HUES6 (cell line): ENCODE results near the gene CMPK1.
"Not testable (repeated sequence)": the region's sequence is repeated elsewhere in the genome, so short reads cannot be mapped to it uniquely, and the experiment has no call there.

Source experiments
- H3K27ac ChIP-seq: 2 replicates; pipeline ENCODE4 v1.7.0; 2013; ENCODE audit warnings: low read depth, mild to moderate bottlenecking, low read length, inconsistent platforms
- H3K27me3 ChIP-seq: 2 replicates; pipeline ENCODE4 v1.6.1; 2013; ENCODE audit warnings: low read length; ENCODE audit not compliant: control insufficient read depth, insufficient read depth
- H3K36me3 ChIP-seq: 2 replicates; pipeline ENCODE4 v1.6.1; 2013; ENCODE audit warnings: low read length; ENCODE audit not compliant: control insufficient read depth, insufficient read depth
- H3K4me1 ChIP-seq: 2 replicates; pipeline ENCODE4 v1.6.1; 2013; ENCODE audit warnings: low read length; ENCODE audit not compliant: control insufficient read depth, insufficient read depth
- H3K4me3 ChIP-seq: 2 replicates; pipeline ENCODE4 v1.5.1; 2013; ENCODE audit warnings: low read depth, low read length
- H3K9ac ChIP-seq: one replicate; pipeline ENCODE4 v1.6.1; 2013; ENCODE audit warnings: mild to moderate bottlenecking, low read length
- H3K9me3 ChIP-seq: 2 replicates; pipeline ENCODE4 v1.6.1; 2013; ENCODE audit warnings: low read depth, low read length; ENCODE audit not compliant: control insufficient read depth, insufficient read depth

CMPK1 gene

GRCh38 chr1:47333578-47333921, at the start of gene CMPK1:
CMPK1 (plus strand) TSS chr1:47333790; CDS start chr1:47333946, 156 bp downstream.
- H3K9ac ChIP-seq = peak within 1 kb of the TSS; percentile 74
- H3K27ac ChIP-seq = peak within 1 kb of the TSS; percentile 79

GRCh38 chr1:47288116-47288515, 45.5 kb upstream of the CMPK1 start:
- not testable (repeated sequence) for H3K27ac ChIP-seq, H3K27me3 ChIP-seq, H3K4me1 ChIP-seq, H3K9me3 ChIP-seq, H3K9ac ChIP-seq, H3K4me3 ChIP-seq
- peaks cover 85% of the 10 kb centered on the region for H3K36me3 ChIP-seq

More at GRCh38 chr1:47333578-47333921, at the start of gene CMPK1:
- Histone ChIP-seq H3K36me3 (no peaks in the 10 kb centered on the region), H3K4me1 (peaks cover 12% of the 10 kb centered on the region; the same call in 1 of the 2 replicates), H3K9me3 (no peaks in the 10 kb centered on the region), H3K27me3 (no peaks in the 10 kb centered on the region), H3K4me3 (peak within 1 kb of the TSS; percentile 99)

GRCh38 chr1:47294863-47295262, 38.7 kb upstream of the CMPK1 start:
- not testable (repeated sequence) for H3K4me3 ChIP-seq, H3K27ac ChIP-seq, H3K27me3 ChIP-seq, H3K4me1 ChIP-seq, H3K9me3 ChIP-seq, H3K9ac ChIP-seq
- H3K36me3 ChIP-seq = peaks cover 92% of the 10 kb centered on the region

- Histone ChIP-seq H3K27ac (no peak overlapping the region), H3K27me3 (no peaks in the 10 kb centered on the region), H3K4me1 (no peaks in the 10 kb centered on the region), H3K4me3 (no peak overlapping the region), H3K36me3 (peaks cover 92% of the 10 kb centered on the region), H3K9me3 (no peaks in the 10 kb centered on the region), H3K9ac (no peak overlapping the region)
Measured at GRCh38 chr1:47295579-47295978, 38.0 kb upstream of the CMPK1 start.

- H3K9ac ChIP-seq = no peak overlapping the region
- peaks cover 95% of the 10 kb centered on the region for H3K36me3 ChIP-seq
- H3K9me3 ChIP-seq = no peaks in the 10 kb centered on the region
- H3K27me3 ChIP-seq = no peaks in the 10 kb centered on the region
- no peaks in the 10 kb centered on the region for H3K4me1 ChIP-seq
- no peak overlapping the region for H3K4me3 ChIP-seq
- no peak overlapping the region for H3K27ac ChIP-seq
Measured at GRCh38 chr1:47298025-47298699, 35.4 kb upstream of the CMPK1 start.

- H3K36me3 ChIP-seq = peaks cover 88% of the 10 kb centered on the region
- no peak overlapping the region for H3K9ac ChIP-seq
- H3K9me3 ChIP-seq = no peaks in the 10 kb centered on the region
Measured at GRCh38 chr1:47302472-47302871, 31.1 kb upstream of the CMPK1 start.

GRCh38 chr1:47309427-47309826, 24.2 kb upstream of the CMPK1 start:
- Histone ChIP-seq H3K4me3 (no peak overlapping the region), H3K27me3 (no peaks in the 10 kb centered on the region), H3K27ac (no peak overlapping the region), H3K9ac (no peak overlapping the region), H3K9me3 (no peaks in the 10 kb centered on the region), H3K4me1 (peaks cover 19% of the 10 kb centered on the region), H3K36me3 (peaks cover 48% of the 10 kb centered on the region)

More at GRCh38 chr1:47302472-47302871, 31.1 kb upstream of the CMPK1 start:
- H3K27ac ChIP-seq = no peak overlapping the region
- peaks cover 5% of the 10 kb centered on the region; the same call in 1 of the 2 replicates for H3K4me1 ChIP-seq
- no peak overlapping the region for H3K4me3 ChIP-seq
- H3K27me3 ChIP-seq = no peaks in the 10 kb centered on the region

GRCh38 chr1:47313915-47314664, 19.5 kb upstream of the CMPK1 start, which contains the start of gene STIL:
STIL (minus strand) TSS chr1:47314147; CDS start chr1:47310319, 3,828 bp downstream.
- Histone ChIP-seq H3K9ac (peak within 1 kb of the TSS; percentile 89), H3K27ac (peak within 1 kb of the TSS; percentile 63; the same call in 1 of the 2 replicates), H3K9me3 (no peaks in the 10 kb centered on the region), H3K36me3 (peaks cover 27% of the 10 kb centered on the region), H3K4me1 (peaks cover 10% of the 10 kb centered on the region), H3K27me3 (no peaks in the 10 kb centered on the region), H3K4me3 (peak within 1 kb of the TSS; percentile 80)

GRCh38 chr1:47317841-47318240, 15.7 kb upstream of the CMPK1 start:
- no peaks in the 10 kb centered on the region for H3K36me3 ChIP-seq
- peaks cover under 1% of the 10 kb centered on the region; the same call in 1 of the 2 replicates for H3K4me1 ChIP-seq
- no peaks in the 10 kb centered on the region for H3K27me3 ChIP-seq
- no peak overlapping the region for H3K9ac ChIP-seq
- no peak overlapping the region for H3K27ac ChIP-seq
- no peak overlapping the region for H3K4me3 ChIP-seq
- no peaks in the 10 kb centered on the region for H3K9me3 ChIP-seq

GRCh38 chr1:47319968-47320367, 13.6 kb upstream of the CMPK1 start:
- H3K9ac ChIP-seq, H3K9me3 ChIP-seq, H3K4me3 ChIP-seq, H3K36me3 ChIP-seq, H3K27me3 ChIP-seq, H3K27ac ChIP-seq, H3K4me1 ChIP-seq: not testable (repeated sequence)

GRCh38 chr1:47323599-47324031, 10.0 kb upstream of the CMPK1 start:
- no peaks in the 10 kb centered on the region for H3K9me3 ChIP-seq
- peaks cover 2% of the 10 kb centered on the region; the same call in 1 of the 2 replicates for H3K4me1 ChIP-seq
- no peak overlapping the region for H3K27ac ChIP-seq
- H3K36me3 ChIP-seq = no peaks in the 10 kb centered on the region
- no peak overlapping the region for H3K9ac ChIP-seq
- no peaks in the 10 kb centered on the region for H3K27me3 ChIP-seq
- no peak overlapping the region for H3K4me3 ChIP-seq
